Neural cell (in vitro differentiated cells): Measurements from ENCODE around the gene ING5. TPM values are rescaled to one million over a fixed set of nuclear protein-coding genes. Genes with fewer than 3 reads are reported as not detected.

ENCODE experiments used
- H2AFZ ChIP-seq: fragments of 200-600, 300-800 bp; sonication (generic), shearing (Covaris generic); 2 replicates; pipeline ENCODE4 v1.6.0; 2014; ENCODE audit warnings: low read depth, mild to moderate bottlenecking, antibody characterized with exemption, low read length, moderate library complexity
- H3F3A ChIP-seq: fragments of 200-600 bp; shearing (Covaris generic); 2 replicates; pipeline ENCODE4 v1.6.1; 2016; ENCODE audit warnings: mild to moderate bottlenecking, moderate library complexity, mixed read lengths, antibody characterized with exemption, low read length; ENCODE audit not compliant: insufficient read depth, poor library complexity, severe bottlenecking
- H3K27ac ChIP-seq: fragments of 200-600, 300-800 bp; sonication (generic), shearing (Covaris generic); 2 replicates; pipeline ENCODE4 v1.5.1; 2014; ENCODE audit warnings: mild to moderate bottlenecking, low read length, moderate library complexity
- H3K27me3 ChIP-seq: fragments of 300-800, 200-600 bp; sonication (generic), shearing (Covaris generic); 2 replicates; pipeline ENCODE4 v1.6.0; 2014; ENCODE audit warnings: mild to moderate bottlenecking, low read depth, low read length, moderate library complexity; ENCODE audit not compliant: insufficient read depth
- H3K36me3 ChIP-seq: fragments of 300-800, 200-600 bp; sonication (generic), shearing (Covaris generic); 2 replicates; pipeline ENCODE4 v1.5.1; 2014; ENCODE audit warnings: mild to moderate bottlenecking, antibody characterized with exemption, low read length, moderate library complexity; ENCODE audit not compliant: insufficient read depth
- H3K4me2 ChIP-seq: fragments of 300-800, 200-600 bp; sonication (generic), shearing (Covaris generic); 2 replicates; pipeline ENCODE4 v1.6.0; 2014; ENCODE audit warnings: mild to moderate bottlenecking, low read length
- H3K4me3 ChIP-seq: fragments of 300-800, 200-600 bp; sonication (generic), shearing (Covaris generic); 2 replicates; pipeline ENCODE4 v1.5.1; 2014; ENCODE audit warnings: mild to moderate bottlenecking, low read length, moderate library complexity
- H3K79me2 ChIP-seq: fragments of 200-600 bp; shearing (Covaris generic); replicated peaks from 2 replicates; pipeline ENCODE4 v1.6.0; 2014; ENCODE audit warnings: mild to moderate bottlenecking, low read length, moderate library complexity; ENCODE audit not compliant: insufficient read depth
- H3K9ac ChIP-seq: fragments of 300-800, 200-600 bp; sonication (generic), shearing (Covaris generic); 2 replicates; pipeline ENCODE4 v1.6.1; 2016; ENCODE audit warnings: mild to moderate bottlenecking, low read length, mixed read lengths
- H3K9me2 ChIP-seq: fragments of 200-600 bp; shearing (Covaris generic); 2 replicates; pipeline ENCODE4 v1.6.1; 2016; ENCODE audit warnings: mild to moderate bottlenecking, low read length, mixed read lengths; ENCODE audit not compliant: insufficient read depth
- H3K9me3 ChIP-seq: fragments of 200-600, 300-800 bp; sonication (generic), shearing (Covaris generic); 2 replicates; pipeline ENCODE4 v1.6.1; 2016; ENCODE audit warnings: mild to moderate bottlenecking, mixed run types, low read length, moderate library complexity, mixed read lengths
- H4K20me1 ChIP-seq: fragments of 200-600 bp; shearing (Covaris generic); 2 replicates; pipeline ENCODE4 v1.6.1; 2016; ENCODE audit warnings: mild to moderate bottlenecking, mixed run types; ENCODE audit not compliant: insufficient read depth
- CTCF ChIP-seq: fragments of 450-650 bp; IDR thresholded peaks from 2 replicates; pipeline ENCODE4 v1.5.1; 2014; ENCODE audit warnings: antibody characterized with exemption, mild to moderate bottlenecking, moderate library complexity; ENCODE audit not compliant: poor library complexity, severe bottlenecking
- EP300 ChIP-seq: fragments of 450-650 bp; conservative IDR thresholded peaks from 2 replicates; pipeline ENCODE4 v1.6.1; 2014; ENCODE audit warnings: antibody characterized with exemption, mild to moderate bottlenecking, moderate library complexity; ENCODE audit not compliant: poor library complexity, severe bottlenecking
- EZH2 ChIP-seq: fragments of 200-600, 300-800 bp; shearing (Covaris generic), sonication (generic); IDR thresholded peaks from 2 replicates; pipeline ENCODE4 v1.6.1; 2014; ENCODE audit warnings: antibody characterized with exemption, low read length, borderline replicate concordance, mild to moderate bottlenecking; ENCODE audit not compliant: insufficient read depth, poor library complexity, severe bottlenecking
- MXI1 ChIP-seq: fragments of 450-650 bp; conservative IDR thresholded peaks from 2 replicates; pipeline ENCODE4 v1.6.1; 2014; ENCODE audit warnings: antibody characterized with exemption, mild to moderate bottlenecking; ENCODE audit not compliant: poor library complexity, severe bottlenecking
- POLR2AphosphoS5 ChIP-seq: IDR thresholded peaks from 2 replicates; pipeline ENCODE4 v1.6.1; 2012
- RAD21 ChIP-seq: fragments of 450-650 bp; conservative IDR thresholded peaks from 2 replicates; pipeline ENCODE4 v1.6.1; 2014; ENCODE audit warnings: antibody characterized with exemption, mild to moderate bottlenecking, moderate library complexity
- SMC3 ChIP-seq: fragments of 450-650 bp; conservative IDR thresholded peaks from 2 replicates; pipeline ENCODE4 v1.6.1; 2014; ENCODE audit warnings: antibody characterized with exemption, mild to moderate bottlenecking, moderate library complexity; ENCODE audit not compliant: poor library complexity
- TAF1 ChIP-seq: IDR thresholded peaks from 2 replicates; pipeline ENCODE4 v1.6.1; 2012; ENCODE audit warnings: low read depth
- polyA plus RNA-seq: library from polyadenylated mRNA; depleted of rRNA; stranded (reverse); fragments of >200 nt; gene quantifications from 2 replicates; pipeline ENCODE4 v1.2.3, GENCODE V29; 2014
- TF ChIP-seq, protein P1 (sequence below): IDR thresholded peaks from 2 replicates; pipeline ENCODE4 v1.6.1; 2012; ENCODE audit warnings: borderline replicate concordance

The ING5 gene
- polyA plus RNA-seq, 1 donor from 2014 or later: 22.8 TPM

DNA sequence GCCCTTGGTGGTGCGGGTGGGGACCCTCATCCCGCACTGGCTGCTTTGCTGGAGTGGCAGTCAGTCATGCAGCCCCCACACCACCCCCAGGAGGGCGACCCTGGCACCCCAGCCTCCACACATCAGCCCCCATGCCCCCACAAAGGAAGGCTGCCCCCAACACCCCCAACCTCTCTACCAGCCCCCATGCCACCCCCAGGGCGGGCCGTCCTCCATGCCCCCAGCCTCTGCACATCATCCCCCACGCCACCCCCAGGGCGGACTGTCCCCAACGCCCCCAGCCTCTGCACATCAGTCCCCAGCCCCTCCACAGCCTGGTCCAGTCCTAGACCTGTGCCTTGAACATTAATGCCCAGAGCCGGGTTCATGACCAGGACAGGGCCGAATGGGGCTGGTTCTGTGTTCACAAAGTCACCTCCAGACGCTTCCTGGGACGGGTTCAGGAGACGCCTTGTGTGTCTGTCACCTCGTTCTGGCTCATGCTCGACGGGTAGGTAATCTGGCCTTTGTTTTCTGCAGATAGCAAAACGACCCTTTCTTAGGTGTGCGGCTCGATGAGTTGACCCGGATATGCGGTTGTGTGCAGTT, 50.9 kb downstream of the ING5 start:
- Histone ChIP-seq H3F3A (no peaks in the 10 kb centered on the region), H3K4me3 (no peak overlapping the region), H2AFZ (no peak overlapping the region), H3K79me2 (no peaks in the 10 kb centered on the region), H3K9me3 (no peaks in the 10 kb centered on the region), H3K36me3 (no peaks in the 10 kb centered on the region), H3K27me3 (no peaks in the 10 kb centered on the region), H4K20me1 (no peaks in the 10 kb centered on the region), H3K4me2 (no peak overlapping the region), H3K9ac (no peak overlapping the region), H3K9me2 (no peaks in the 10 kb centered on the region), H3K27ac (no peak overlapping the region)
- TF ChIP-seq EP300 (no peak), CTCF (no peak)

- Histone ChIP-seq H3K9me3 (no peaks in the 10 kb centered on the region), H3K9ac (no peak overlapping the region), H2AFZ (no peak overlapping the region), H3F3A (no peaks in the 10 kb centered on the region), H3K27me3 (no peaks in the 10 kb centered on the region), H3K27ac (no peak overlapping the region), H3K9me2 (no peaks in the 10 kb centered on the region), H3K4me3 (no peak overlapping the region), H3K79me2 (no peaks in the 10 kb centered on the region), H4K20me1 (no peaks in the 10 kb centered on the region), H3K4me2 (no peak overlapping the region), H3K36me3 (no peaks in the 10 kb centered on the region)
- TF ChIP-seq EZH2: no peak
- TF ChIP-seq RAD21: no peak
- TF ChIP-seq SMC3: no peak
- no peak for TF ChIP-seq MXI1
- no peak for TF ChIP-seq EP300
- TF ChIP-seq TAF1: no peak
- TF ChIP-seq POLR2AphosphoS5: no peak
- TF ChIP-seq, protein P1, sequence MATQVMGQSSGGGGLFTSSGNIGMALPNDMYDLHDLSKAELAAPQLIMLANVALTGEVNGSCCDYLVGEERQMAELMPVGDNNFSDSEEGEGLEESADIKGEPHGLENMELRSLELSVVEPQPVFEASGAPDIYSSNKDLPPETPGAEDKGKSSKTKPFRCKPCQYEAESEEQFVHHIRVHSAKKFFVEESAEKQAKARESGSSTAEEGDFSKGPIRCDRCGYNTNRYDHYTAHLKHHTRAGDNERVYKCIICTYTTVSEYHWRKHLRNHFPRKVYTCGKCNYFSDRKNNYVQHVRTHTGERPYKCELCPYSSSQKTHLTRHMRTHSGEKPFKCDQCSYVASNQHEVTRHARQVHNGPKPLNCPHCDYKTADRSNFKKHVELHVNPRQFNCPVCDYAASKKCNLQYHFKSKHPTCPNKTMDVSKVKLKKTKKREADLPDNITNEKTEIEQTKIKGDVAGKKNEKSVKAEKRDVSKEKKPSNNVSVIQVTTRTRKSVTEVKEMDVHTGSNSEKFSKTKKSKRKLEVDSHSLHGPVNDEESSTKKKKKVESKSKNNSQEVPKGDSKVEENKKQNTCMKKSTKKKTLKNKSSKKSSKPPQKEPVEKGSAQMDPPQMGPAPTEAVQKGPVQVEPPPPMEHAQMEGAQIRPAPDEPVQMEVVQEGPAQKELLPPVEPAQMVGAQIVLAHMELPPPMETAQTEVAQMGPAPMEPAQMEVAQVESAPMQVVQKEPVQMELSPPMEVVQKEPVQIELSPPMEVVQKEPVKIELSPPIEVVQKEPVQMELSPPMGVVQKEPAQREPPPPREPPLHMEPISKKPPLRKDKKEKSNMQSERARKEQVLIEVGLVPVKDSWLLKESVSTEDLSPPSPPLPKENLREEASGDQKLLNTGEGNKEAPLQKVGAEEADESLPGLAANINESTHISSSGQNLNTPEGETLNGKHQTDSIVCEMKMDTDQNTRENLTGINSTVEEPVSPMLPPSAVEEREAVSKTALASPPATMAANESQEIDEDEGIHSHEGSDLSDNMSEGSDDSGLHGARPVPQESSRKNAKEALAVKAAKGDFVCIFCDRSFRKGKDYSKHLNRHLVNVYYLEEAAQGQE: no peak
- no peak for TF ChIP-seq CTCF
These were observed 51.7 kb downstream of the ING5 start for GRCh38 chr2:241753493-241753892.
